Liver (tissue), 3 donors: Measurements from ENCODE around the gene EMX1.

Source experiments
- HNF4A ChIP-seq, 2 donors: conservative IDR thresholded peaks; 2 replicates each; pipeline ENCODE4 v1.6.1; 2016; ENCODE audit warnings: antibody characterized with exemption in 2 of 2, mild to moderate bottlenecking in 2 of 2
- TAF1 ChIP-seq: conservative IDR thresholded peaks from 2 replicates; pipeline ENCODE4 v1.6.1; 2016; ENCODE audit warnings: antibody characterized with exemption, mild to moderate bottlenecking
- TF ChIP-seq, protein P1 (sequence below): fragments of 150-350 bp; IDR thresholded peaks from 2 replicates; pipeline ENCODE4 v1.5.1; 2017; ENCODE audit warnings: improper control_type of control experiment, low read depth, low read length; ENCODE audit not compliant: missing input control
- donor health status: healthy.
- donor health status: healthy.

DNA sequence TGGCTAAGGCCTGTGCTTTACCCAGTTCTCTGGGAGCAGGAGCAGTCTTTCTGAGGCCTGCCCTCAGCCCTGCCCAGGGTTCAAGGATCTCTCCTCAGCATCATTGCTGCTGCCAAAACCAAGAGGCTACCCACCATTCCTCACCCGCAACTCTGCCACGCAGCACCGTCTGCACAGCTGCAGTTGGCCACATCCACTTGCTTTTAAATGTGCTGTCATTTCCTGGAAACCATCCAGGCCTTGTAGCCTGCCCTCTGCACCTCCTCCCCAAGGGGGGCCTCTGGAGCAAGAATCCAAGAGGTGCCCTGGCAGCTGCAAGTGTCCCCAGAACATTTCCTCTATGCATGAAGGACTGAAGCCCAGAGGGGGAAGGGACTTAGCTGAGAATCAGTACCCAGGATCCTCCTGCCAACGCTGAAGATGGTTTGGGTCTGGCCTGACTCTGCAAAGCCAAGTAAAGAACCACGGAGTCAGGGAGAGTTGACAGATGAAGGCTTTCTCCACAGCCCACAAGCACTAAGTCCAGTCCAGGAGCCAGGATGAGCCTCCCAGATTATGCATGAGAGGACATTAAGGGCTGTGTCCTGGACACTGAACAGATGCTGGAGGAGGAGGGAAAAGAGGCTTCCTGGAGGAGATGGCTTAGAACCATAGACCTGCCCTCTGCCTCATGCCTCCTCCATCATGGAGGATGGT, 14.9 kb downstream of the EMX1 start:
- TF ChIP-seq, protein P1, sequence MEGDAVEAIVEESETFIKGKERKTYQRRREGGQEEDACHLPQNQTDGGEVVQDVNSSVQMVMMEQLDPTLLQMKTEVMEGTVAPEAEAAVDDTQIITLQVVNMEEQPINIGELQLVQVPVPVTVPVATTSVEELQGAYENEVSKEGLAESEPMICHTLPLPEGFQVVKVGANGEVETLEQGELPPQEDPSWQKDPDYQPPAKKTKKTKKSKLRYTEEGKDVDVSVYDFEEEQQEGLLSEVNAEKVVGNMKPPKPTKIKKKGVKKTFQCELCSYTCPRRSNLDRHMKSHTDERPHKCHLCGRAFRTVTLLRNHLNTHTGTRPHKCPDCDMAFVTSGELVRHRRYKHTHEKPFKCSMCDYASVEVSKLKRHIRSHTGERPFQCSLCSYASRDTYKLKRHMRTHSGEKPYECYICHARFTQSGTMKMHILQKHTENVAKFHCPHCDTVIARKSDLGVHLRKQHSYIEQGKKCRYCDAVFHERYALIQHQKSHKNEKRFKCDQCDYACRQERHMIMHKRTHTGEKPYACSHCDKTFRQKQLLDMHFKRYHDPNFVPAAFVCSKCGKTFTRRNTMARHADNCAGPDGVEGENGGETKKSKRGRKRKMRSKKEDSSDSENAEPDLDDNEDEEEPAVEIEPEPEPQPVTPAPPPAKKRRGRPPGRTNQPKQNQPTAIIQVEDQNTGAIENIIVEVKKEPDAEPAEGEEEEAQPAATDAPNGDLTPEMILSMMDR = no peak
- TF ChIP-seq TAF1 (no peak), HNF4A (conservative IDR thresholded peaks at IDR 0.05) (no peak)
